CD4-positive, alpha-beta memory T cell (primary cell): ENCODE measurements around the gene HAUS7. TPM values are rescaled to one million over a fixed set of nuclear protein-coding genes. Genes with fewer than 3 reads are reported as not detected.

Experiments used
- CTCF ChIA-PET: fragments of 350-600 bp; sonication (Branson Sonifier 250); formaldehyde crosslinking; loops from one replicate; lab custom pipeline; 2021; ENCODE audit warnings: inconsistent platforms; ENCODE audit not compliant: partially characterized antibody; lab: Charles Lee
- POLR2A ChIA-PET: fragments of 350-600 bp; sonication (Branson Sonifier 250); formaldehyde crosslinking; loops from one replicate; lab custom pipeline; 2021; ENCODE audit not compliant: partially characterized antibody; lab: Charles Lee
- DNase-seq, 5 donors: peaks; one replicate each; pipeline versions ENCODE4 v3.0.0 to v3.0.0-alpha.2; 2020 to 2022; ENCODE audit warnings: mixed read lengths in 1 of 5
- H3K27ac ChIP-seq: one replicate; pipeline ENCODE4 v1.7.0; 2013; ENCODE audit warnings: low read depth, low read length
- H3K27me3 ChIP-seq: 2 replicates; pipeline ENCODE4 v1.7.0; 2013; ENCODE audit warnings: mild to moderate bottlenecking, low read length, moderate library complexity; ENCODE audit not compliant: insufficient read depth
- H3K36me3 ChIP-seq: 2 replicates; pipeline ENCODE4 v1.7.0; 2013; ENCODE audit warnings: mild to moderate bottlenecking, low read length, moderate library complexity; ENCODE audit not compliant: insufficient read depth
- H3K4me1 ChIP-seq: 2 replicates; pipeline ENCODE4 v1.7.0; 2013; ENCODE audit warnings: mild to moderate bottlenecking, low read length, moderate library complexity; ENCODE audit not compliant: insufficient read depth
- H3K4me3 ChIP-seq, 2 donors: one replicate each; pipeline ENCODE4 v1.7.0; 2013; ENCODE audit warnings: low read length in 2 of 2, mild to moderate bottlenecking in 1 of 2
- H3K9me3 ChIP-seq, 2 donors: one replicate each; pipeline ENCODE4 v1.7.0; 2013; ENCODE audit warnings: low read length in 2 of 2, control low read depth in 1 of 2; ENCODE audit not compliant: control insufficient read depth in 1 of 2
- H3K27ac Mint-ChIP-seq, 7 donors: one replicate each; pipeline ENCODE4 v1.8.0; 2020 to 2021; ENCODE audit warnings: mixed read lengths in 7 of 7, mild to moderate bottlenecking in 6 of 7, inconsistent platforms in 3 of 7, moderate library complexity in 3 of 7
- H3K27me3 Mint-ChIP-seq, 2 donors: one replicate each; pipeline ENCODE4 v1.8.0; 2020 to 2021; ENCODE audit warnings: mixed read lengths in 2 of 2
- H3K36me3 Mint-ChIP-seq, 2 donors: one replicate each; pipeline ENCODE4 v1.8.0; 2020 to 2021; ENCODE audit warnings: mixed read lengths in 2 of 2, inconsistent platforms in 1 of 2, mild to moderate bottlenecking in 1 of 2
- H3K4me1 Mint-ChIP-seq, 4 donors: one replicate each; pipeline ENCODE4 v1.8.0; 2020 to 2021; ENCODE audit warnings: mixed read lengths in 4 of 4, mild to moderate bottlenecking in 1 of 4
- H3K4me3 Mint-ChIP-seq, 8 donors: one replicate each; pipeline ENCODE4 v1.8.0; 2020 to 2021; ENCODE audit warnings: mixed read lengths in 8 of 8, mild to moderate bottlenecking in 7 of 8, moderate library complexity in 6 of 8, inconsistent platforms in 3 of 8
- H3K9me3 Mint-ChIP-seq, 8 donors: one replicate each; pipeline ENCODE4 v1.8.0; 2020 to 2021; ENCODE audit warnings: mixed read lengths in 8 of 8, mild to moderate bottlenecking in 5 of 8, inconsistent platforms in 3 of 8, moderate library complexity in 1 of 8
- intact Hi-C: fragments of 100-400 bp; cut with micrococcal nuclease; formaldehyde crosslinking; loops from one replicate; pipeline ENCODE4 v1.15.1; 2023
- polyA plus RNA-seq, 2 donors: library from polyadenylated mRNA; unstranded; fragments of 300-500 nt; fragmentation: Illumina TruSeq; gene quantifications; one replicate each; pipeline ENCODE4 v1.2.3, GENCODE V29; 2021
- total RNA-seq, 2 experiments: library from RNA; stranded (reverse); gene quantifications; one replicate each; pipeline ENCODE4 v1.2.3, GENCODE V29; 2021

The HAUS7 gene
- total and polyA plus RNA-seq, 4 experiments from 2014 or later, result 29.7 to 33.8 (median 31.8) TPM

GRCh38 chrX:153499341-153499740, 29.0 kb upstream of the HAUS7 start:
- H3K4me1 Mint-ChIP-seq, result no peaks in the 10 kb centered on the region
- no peak overlapping the region for H3K4me3 Mint-ChIP-seq
- H3K27ac Mint-ChIP-seq, result no peak overlapping the region
- ChIA-PET POLR2A (no interaction called here), CTCF (no interaction called here)
- intact Hi-C loops, result no loop called here
- DNase-seq, result no peak
- Histone ChIP-seq H3K9me3 (no peaks in the 10 kb centered on the region), H3K36me3 (no peaks in the 10 kb centered on the region), H3K4me3 (no peak overlapping the region), H3K27ac (no peak overlapping the region), H3K27me3 (no peaks in the 10 kb centered on the region), H3K4me1 (no peaks in the 10 kb centered on the region)
- peaks cover 0 to 1% (median 0%) of the 10 kb centered on the region in 8 donors for H3K9me3 Mint-ChIP-seq
- H3K36me3 Mint-ChIP-seq, result no peaks in the 10 kb centered on the region
- no peaks in the 10 kb centered on the region for H3K27me3 Mint-ChIP-seq

- Histone ChIP-seq H3K27me3 (no peaks in the 10 kb centered on the region), H3K36me3 (no peaks in the 10 kb centered on the region), H3K4me3 (no peak overlapping the region), H3K4me1 (no peaks in the 10 kb centered on the region), H3K9me3 (no peaks in the 10 kb centered on the region), H3K27ac (no peak overlapping the region)
- Mint-ChIP-seq H3K4me3 (no peak overlapping the region), H3K4me1 (no peaks in the 10 kb centered on the region), H3K9me3 (peaks cover 0 to 1% (median 0%) of the 10 kb centered on the region in 8 donors), H3K27ac (no peak overlapping the region), H3K27me3 (no peaks in the 10 kb centered on the region), H3K36me3 (no peaks in the 10 kb centered on the region)
- POLR2A ChIA-PET, result no interaction called here
- DNase-seq, result no peak
- CTCF ChIA-PET, result no interaction called here
- intact Hi-C loops, result no loop called here
These were observed 28.1 kb upstream of the HAUS7 start for GRCh38 chrX:153498453-153498852.

GRCh38 chrX:153496590-153496959, 26.2 kb upstream of the HAUS7 start:
- no peak overlapping the region for H3K4me3 Mint-ChIP-seq

GRCh38 chrX:153495903-153496589, 25.7 kb upstream of the HAUS7 start:
- Histone ChIP-seq H3K4me3 (no peak overlapping the region), H3K9me3 (no peaks in the 10 kb centered on the region), H3K27me3 (no peaks in the 10 kb centered on the region), H3K27ac (no peak overlapping the region), H3K4me1 (no peaks in the 10 kb centered on the region), H3K36me3 (no peaks in the 10 kb centered on the region)
- H3K4me3 Mint-ChIP-seq, result no peak overlapping the region
- POLR2A ChIA-PET, result no interaction called here
- CTCF ChIA-PET, result interaction anchor here (0.7 kb wide), 1 partner anchor 25 kb away, joined by 5 read pairs; the partner anchor contains the start of gene HAUS7
- no peak for DNase-seq
- H3K9me3 Mint-ChIP-seq, result peaks cover 0 to 1% (median 0%) of the 10 kb centered on the region in 8 donors
- no peaks in the 10 kb centered on the region for H3K36me3 Mint-ChIP-seq
- H3K27me3 Mint-ChIP-seq, result no peaks in the 10 kb centered on the region
- intact Hi-C loops, result no loop called here
- H3K27ac Mint-ChIP-seq, result no peak overlapping the region
- no peaks in the 10 kb centered on the region for H3K4me1 Mint-ChIP-seq

More at GRCh38 chrX:153496590-153496959, 26.2 kb upstream of the HAUS7 start:
- ChIA-PET CTCF (interaction anchor here (0.7 kb wide), 1 partner anchor 26 kb away, joined by 5 read pairs; the partner anchor contains the start of gene HAUS7), POLR2A (no interaction called here)
- H3K9me3 ChIP-seq, result no peaks in the 10 kb centered on the region
- H3K27ac ChIP-seq, result no peak overlapping the region
- no peaks in the 10 kb centered on the region for H3K4me1 Mint-ChIP-seq
- H3K27me3 ChIP-seq, result no peaks in the 10 kb centered on the region
- H3K36me3 Mint-ChIP-seq, result no peaks in the 10 kb centered on the region
- no peak overlapping the region for H3K27ac Mint-ChIP-seq
- peaks cover 0 to 1% (median 0%) of the 10 kb centered on the region in 8 donors for H3K9me3 Mint-ChIP-seq
- no peaks in the 10 kb centered on the region for H3K27me3 Mint-ChIP-seq
- no peak for DNase-seq
- no peaks in the 10 kb centered on the region for H3K36me3 ChIP-seq
- no peak overlapping the region for H3K4me3 ChIP-seq
- no peaks in the 10 kb centered on the region for H3K4me1 ChIP-seq
- intact Hi-C loops, result no loop called here

- ChIA-PET POLR2A (no interaction called here), CTCF (no interaction called here)
- H3K4me3 Mint-ChIP-seq, result no peak overlapping the region
- H3K9me3 Mint-ChIP-seq, result no peaks in the 10 kb centered on the region
- Histone ChIP-seq H3K4me1 (no peaks in the 10 kb centered on the region), H3K36me3 (no peaks in the 10 kb centered on the region), H3K4me3 (no peak overlapping the region), H3K27ac (no peak overlapping the region), H3K27me3 (no peaks in the 10 kb centered on the region), H3K9me3 (no peaks in the 10 kb centered on the region)
- H3K27ac Mint-ChIP-seq, result no peak overlapping the region
- no peaks in the 10 kb centered on the region for H3K27me3 Mint-ChIP-seq
- H3K4me1 Mint-ChIP-seq, result no peaks in the 10 kb centered on the region
- intact Hi-C loops, result no loop called here
- H3K36me3 Mint-ChIP-seq, result no peaks in the 10 kb centered on the region
- DNase-seq, result no peak
These were observed 25.0 kb upstream of the HAUS7 start for GRCh38 chrX:153495362-153495751.

- no peaks in the 10 kb centered on the region for H3K27me3 Mint-ChIP-seq
- no peaks in the 10 kb centered on the region for H3K36me3 ChIP-seq
- POLR2A ChIA-PET, result no interaction called here
- H3K4me3 ChIP-seq, result no peak within 1 kb of the TSS
- H3K4me1 Mint-ChIP-seq, result no peaks in the 10 kb centered on the region
- no peaks in the 10 kb centered on the region for H3K9me3 Mint-ChIP-seq
- intact Hi-C loops, result no loop called here
- H3K27me3 ChIP-seq, result no peaks in the 10 kb centered on the region
- no peak within 1 kb of the TSS for H3K27ac ChIP-seq
- no peak for DNase-seq
- H3K4me3 Mint-ChIP-seq, result no peak within 1 kb of the TSS
- CTCF ChIA-PET, result interaction anchor here (1.1 kb wide), 1 partner anchor 12 kb away, joined by 3 read pairs; no protein-coding TSS in a partner anchor
- no peak within 1 kb of the TSS for H3K27ac Mint-ChIP-seq
- no peaks in the 10 kb centered on the region for H3K4me1 ChIP-seq
- H3K9me3 ChIP-seq, result no peaks in the 10 kb centered on the region
- H3K36me3 Mint-ChIP-seq, result no peaks in the 10 kb centered on the region
These were observed 24.4 kb upstream of the HAUS7 start, which contains the start of gene BGN for GRCh38 chrX:153494541-153495361. Gene BGN (plus strand): TSS chrX:153494980. CDS start chrX:153504632, 9,652 bp downstream.

GRCh38 chrX:153494061-153494460, 23.7 kb upstream of the HAUS7 start:
- Histone ChIP-seq H3K9me3 (no peaks in the 10 kb centered on the region), H3K4me1 (no peaks in the 10 kb centered on the region), H3K27me3 (no peaks in the 10 kb centered on the region), H3K4me3 (no peak overlapping the region), H3K27ac (no peak overlapping the region), H3K36me3 (no peaks in the 10 kb centered on the region)
- no peaks in the 10 kb centered on the region for H3K9me3 Mint-ChIP-seq
- H3K4me1 Mint-ChIP-seq, result no peaks in the 10 kb centered on the region
- H3K27me3 Mint-ChIP-seq, result no peaks in the 10 kb centered on the region
- no peak overlapping the region for H3K4me3 Mint-ChIP-seq
- no peaks in the 10 kb centered on the region for H3K36me3 Mint-ChIP-seq
- no peak for DNase-seq
- H3K27ac Mint-ChIP-seq, result no peak overlapping the region
- POLR2A ChIA-PET, result no interaction called here
- intact Hi-C loops, result no loop called here
- CTCF ChIA-PET, result interaction anchor here (1.1 kb wide), 1 partner anchor 13 kb away, joined by 3 read pairs; no protein-coding TSS in a partner anchor
